ENCODE measurements around the gene TMA7B.

TMA7B gene

DNA sequence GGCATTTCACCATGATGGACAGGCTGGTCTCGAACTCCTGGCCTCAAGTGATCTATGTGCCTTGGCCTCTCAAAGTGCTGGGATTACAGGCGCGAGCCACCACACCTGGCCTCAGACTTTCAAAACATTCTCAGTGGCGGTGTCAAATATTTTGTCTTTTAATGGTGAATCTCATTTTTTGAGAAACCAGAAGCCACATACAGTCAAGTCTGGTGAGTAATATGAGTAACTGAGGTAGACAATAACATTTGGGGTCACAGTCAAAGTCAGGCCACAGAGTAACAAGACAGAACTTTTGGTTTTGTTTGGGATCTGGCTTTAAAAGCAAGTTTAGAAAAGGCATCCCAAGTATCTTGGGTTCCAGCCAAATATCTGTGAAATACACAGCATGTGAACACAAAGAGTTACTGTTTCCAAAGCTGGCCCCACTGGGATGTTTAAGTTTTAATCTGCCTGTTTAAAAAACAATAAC is 5.6 kb upstream of the TMA7B start:
- no peak for DNase-seq

GRCh38 chr22:39955675-39956074 is 4.5 kb upstream of the TMA7B start:
- DNase-seq: no peak

- DNase-seq: no peak
These were observed 3.1 kb upstream of the TMA7B start for GRCh38 chr22:39956932-39957664.

DNA sequence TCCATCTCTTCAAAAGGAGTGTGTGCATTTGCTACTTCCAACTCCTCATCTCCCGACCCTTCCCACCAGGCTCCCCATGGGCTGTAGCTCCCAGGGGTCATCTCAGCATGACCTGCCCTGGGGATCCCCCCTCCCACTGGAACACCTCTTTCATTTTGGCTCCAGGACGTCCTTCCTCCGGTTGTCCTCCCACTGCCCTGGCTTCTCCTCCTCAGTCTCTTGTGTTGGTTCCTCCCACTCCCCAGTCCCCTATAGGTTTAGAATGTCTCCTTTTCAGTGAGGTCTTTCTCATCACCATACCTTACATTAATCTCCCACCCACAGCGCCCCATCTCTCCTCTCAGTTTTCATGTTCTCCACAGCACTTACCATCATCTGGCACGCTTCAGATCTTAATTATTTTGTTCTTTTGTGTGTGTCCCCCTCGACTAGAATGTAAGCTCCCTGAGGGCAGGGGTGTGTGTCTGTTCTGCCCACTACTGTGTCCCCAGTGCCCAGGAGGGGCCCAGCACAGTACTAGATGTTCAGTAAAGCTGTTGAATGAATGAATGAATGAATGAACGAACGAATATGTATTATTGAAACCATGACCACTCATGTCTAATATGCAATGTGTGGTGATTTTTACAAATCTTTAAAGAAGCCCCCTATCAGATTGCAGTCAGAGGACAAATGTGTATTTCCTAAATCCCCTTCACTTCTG is 2.0 kb upstream of the TMA7B start:
- no peak for DNase-seq

DNA sequence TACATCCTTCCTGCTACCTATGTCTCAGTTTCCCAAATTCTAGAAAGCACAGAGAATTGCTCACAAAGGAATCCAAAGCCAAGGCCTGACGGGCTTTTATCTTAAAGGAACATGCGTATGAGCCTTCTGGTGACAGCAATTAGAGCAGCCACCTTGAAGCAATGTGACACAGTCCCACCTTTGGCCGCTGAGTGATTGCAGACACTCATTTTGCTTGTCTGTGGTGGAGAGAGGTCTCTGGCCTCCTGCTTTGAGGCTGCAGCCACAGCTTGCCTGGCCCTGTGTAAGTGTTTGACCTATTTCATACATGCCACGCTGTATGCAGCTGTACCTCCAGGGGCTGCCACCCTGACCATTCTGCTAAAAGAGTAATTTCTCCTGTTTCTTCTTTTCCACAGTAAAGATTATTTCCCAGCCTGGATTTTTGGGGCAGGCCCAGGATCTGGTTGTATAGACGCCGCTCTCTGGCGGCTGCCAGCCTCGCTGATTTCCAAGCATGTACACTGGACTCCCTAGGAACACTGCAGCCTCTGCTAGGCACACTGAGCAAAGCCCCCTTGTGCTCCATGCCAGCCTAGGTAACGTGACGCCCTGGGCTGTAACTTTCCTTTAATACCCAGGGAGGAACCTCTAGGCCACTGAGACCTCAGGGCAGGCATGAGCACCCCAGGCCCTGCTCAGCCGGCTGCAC is 1.1 kb upstream of the TMA7B start:
- DNase-seq: no peak

GRCh38 chr22:39960791-39961746 is 872 bp downstream of the TMA7B start:
- peak; percentile 42 for DNase-seq

DNA sequence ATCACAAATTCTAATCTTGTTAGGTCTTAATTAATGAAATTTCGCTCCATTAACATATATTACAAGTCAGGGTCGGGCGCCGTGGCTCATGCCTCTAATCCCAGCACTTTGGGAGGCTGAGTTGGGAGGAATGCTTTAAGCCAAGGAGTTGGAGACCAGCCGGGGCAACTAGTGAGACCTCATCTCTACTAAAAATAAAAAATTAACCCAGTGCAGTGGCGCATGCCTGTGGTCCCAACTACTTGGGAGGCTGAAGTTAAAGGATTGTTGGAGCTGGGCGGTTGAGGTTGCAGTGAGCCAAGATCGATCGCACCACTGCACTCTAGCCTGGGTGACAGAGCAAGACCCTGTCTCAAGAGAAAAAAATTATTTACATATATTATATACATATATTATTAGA is 1.9 kb downstream of the TMA7B start:
- no peak for DNase-seq

- no peak for DNase-seq
These were observed 5.6 kb downstream of the TMA7B start for GRCh38 chr22:39965748-39966147.

DNA sequence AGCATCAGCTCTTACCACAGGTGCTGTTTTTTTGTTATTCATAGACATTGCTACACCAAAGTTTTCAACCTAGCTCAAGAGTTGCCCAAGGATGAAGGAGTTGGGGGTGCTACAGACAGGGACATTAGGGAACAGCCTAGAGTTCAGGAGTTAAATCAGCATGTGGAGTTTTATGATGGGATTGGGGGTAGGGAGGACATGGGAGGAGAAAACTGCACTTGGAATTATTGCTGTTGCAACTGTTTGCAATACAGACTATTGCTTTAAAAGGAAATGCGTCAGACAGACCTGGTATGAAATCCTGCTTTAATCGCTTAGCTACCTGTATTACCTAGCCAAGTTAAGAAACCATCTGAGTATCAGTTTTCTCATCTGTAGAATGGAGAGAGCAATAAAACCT is 6.3 kb downstream of the TMA7B start:
- no peak for DNase-seq

DNA sequence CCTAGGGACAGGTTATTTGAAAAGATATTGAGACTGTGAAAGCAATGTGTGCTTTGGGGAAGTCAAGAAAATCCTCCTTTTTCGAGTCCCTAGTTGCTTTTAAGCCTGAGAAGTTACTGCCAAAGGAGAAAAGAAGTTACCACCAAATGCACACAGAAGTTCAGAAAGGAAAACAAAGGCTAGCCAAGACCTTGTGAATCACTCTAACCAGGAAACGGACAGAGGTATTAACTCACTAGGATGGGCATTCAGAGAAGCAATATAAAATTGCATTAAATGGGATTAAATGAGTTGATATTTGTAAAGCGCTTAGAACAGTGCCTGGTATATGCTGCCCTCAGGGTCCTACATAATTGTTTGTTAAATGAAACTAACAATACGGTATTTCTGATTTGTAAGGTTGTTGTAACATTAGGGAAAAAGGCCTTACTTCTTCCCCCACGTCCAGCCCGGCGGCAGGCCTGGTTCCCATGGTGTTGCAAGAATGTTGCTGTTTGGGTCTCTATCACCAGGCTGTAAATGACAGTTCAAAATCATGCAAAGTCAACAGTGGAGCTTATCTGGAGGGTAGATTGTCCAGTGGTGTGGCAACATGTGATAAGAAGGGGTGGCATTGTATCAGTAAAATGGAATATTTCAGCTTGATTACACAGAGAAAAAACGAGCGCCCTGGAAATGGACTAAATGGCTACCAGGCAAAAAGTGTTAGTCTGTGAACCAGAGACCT is 7.1 kb downstream of the TMA7B start:
- DNase-seq: no peak

- DNase-seq: no peak
These were observed 8.1 kb downstream of the TMA7B start for GRCh38 chr22:39967996-39968972.

DNA sequence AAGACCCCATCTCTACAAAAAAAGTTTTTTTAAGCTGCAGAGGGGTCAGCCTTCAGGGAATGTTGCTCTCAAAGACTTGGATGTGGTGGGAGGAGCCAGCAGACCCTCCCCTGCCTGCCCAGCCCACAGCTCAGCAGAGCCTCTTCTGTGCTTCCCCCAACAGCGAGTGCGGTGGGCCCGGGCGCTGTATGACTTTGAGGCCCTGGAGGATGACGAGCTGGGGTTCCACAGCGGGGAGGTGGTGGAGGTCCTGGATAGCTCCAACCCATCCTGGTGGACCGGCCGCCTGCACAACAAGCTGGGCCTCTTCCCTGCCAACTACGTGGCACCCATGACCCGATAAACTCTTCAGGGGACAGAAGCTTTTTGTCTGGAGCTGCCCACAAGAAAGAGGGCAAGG is 10.5 kb downstream of the TMA7B start:
- DNase-seq: no peak

- no peak for DNase-seq
These were observed 12.4 kb downstream of the TMA7B start for GRCh38 chr22:39972641-39973040.

DNA sequence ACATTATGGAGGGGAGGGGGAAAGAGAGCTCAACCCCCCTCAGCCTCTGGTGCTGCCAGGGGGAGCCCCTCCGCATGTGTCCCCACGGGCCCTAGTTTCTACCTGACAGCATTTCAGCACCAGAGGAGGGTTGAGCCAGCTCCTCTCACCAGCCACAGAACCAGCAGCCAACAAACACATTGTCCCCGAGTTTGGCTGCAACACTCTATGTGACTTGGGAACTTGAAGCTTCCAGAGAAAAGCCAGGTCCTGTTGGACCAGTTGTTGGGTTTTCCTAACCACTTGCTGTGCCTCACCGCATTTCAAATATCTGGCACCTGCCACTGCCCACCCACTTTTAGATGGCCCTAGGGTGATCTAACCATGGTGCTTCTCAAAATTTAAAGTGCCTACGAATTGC is 13.5 kb downstream of the TMA7B start:
- DNase-seq: no peak

DNA sequence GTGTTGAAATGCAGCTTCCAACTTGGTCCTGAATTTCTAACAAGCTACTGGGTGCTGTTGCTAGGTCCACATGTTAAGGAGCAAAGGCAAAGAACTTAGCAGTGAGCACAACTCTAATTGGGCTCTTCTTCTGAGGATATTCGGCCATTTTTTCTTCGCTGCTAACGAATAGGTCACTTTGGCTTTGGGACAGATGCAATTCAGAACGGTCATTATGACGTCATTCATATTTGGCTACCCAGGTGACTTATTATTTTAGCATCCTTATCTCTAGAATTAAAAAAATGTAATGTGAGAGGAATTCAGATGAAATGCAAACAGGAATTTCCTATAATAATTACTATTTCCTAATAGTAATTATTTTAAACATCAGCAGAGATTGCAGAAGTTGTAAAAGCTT is 13.9 kb downstream of the TMA7B start:
- no peak for DNase-seq

DNA sequence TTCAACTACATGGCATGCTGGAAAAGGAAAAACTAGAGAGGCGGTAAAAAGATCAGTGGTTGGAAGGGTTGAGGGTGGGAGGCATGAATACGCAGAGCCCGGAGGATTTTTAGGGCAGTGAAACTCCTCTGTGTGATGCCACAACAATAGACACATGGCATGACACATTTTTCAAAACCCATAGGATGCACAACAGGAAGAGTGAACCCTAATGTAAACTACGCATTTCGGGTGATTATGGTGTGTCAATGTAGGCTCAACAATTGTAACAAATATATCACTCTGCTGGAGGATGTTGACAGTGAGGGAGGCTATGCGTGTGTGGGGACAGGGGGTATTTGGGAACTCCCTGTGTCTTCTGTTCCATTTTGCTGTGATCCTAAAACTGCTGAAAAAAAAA is 18.9 kb downstream of the TMA7B start:
- DNase-seq: no peak

DNA sequence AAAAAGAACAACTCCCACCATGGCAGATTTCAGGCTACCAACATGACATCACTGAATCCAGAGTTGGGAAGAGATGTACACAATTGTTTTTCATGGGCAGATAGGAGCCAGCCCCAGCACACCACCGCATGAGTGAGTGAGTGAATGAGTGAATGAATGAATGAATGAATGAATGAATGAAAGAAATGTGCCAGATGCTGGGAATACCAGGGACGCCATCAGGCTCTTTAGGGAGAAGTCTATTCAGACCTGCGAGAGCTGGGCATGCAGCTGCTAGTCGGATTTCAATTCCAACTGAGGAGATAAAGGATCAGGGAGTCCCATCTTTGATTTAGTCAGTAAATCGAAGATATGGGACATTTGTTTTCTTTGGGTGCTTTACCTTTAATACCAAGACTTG is 19.3 kb downstream of the TMA7B start:
- no peak for DNase-seq

GRCh38 chr22:39980596-39980995 is 20.4 kb downstream of the TMA7B start:
- no peak for DNase-seq

GRCh38 chr22:39983346-39983745 is 23.1 kb downstream of the TMA7B start:
- no peak for DNase-seq

DNA sequence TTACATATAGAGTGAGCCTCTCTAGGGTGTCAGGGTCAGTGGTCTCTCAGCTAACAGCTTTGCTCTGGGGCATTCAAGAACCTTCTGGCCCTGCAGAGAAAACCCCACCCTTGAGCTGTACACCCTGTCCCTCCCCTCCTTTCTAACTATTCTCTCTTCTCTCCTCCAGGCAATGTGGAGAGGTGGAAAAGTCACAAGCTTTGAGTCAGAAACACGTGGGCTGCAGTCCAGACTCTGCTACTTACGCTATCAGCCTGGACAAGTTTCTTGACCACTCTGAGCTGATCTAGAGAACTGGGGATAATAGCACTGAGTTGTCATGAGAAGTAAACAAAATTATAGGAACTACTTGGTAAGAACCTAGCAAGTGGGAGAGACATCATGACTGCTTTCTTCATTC is 23.8 kb downstream of the TMA7B start:
- DNase-seq: no peak

DNA sequence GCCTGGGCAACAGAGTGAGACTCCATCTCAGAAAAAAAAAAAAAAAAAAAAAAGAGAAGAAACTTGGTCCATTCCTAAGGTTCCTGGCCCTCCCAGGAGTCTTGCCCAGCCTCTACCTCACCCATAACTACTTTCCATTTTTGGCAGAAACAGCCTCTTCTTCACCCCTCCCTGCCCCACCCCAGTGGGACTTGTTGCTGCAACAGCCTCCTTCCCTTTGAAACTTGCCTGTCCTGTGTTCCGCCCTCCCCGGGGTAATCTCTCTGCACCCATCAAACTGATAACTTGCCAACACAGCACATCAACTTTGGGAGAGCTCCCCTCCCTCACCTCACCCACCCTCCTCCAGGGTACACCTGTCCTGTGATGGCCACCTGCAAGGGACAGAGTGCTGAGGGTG is 24.5 kb downstream of the TMA7B start:
- DNase-seq: no peak

All from central memory CD4-positive, alpha-beta T cell (primary cell).